IPS-NIHi7 (cell line): ENCODE results near the gene CDH23.
A peak's percentile ranks its signal among the peaks of the same experiment; 100 is the strongest.

Source experiments
- DNase-seq: peaks from one replicate; pipeline ENCODE4 v3.0.0; 2012; ENCODE audit warnings: mixed read lengths; ENCODE audit errors: extremely low spot score

The CDH23 gene

DNA sequence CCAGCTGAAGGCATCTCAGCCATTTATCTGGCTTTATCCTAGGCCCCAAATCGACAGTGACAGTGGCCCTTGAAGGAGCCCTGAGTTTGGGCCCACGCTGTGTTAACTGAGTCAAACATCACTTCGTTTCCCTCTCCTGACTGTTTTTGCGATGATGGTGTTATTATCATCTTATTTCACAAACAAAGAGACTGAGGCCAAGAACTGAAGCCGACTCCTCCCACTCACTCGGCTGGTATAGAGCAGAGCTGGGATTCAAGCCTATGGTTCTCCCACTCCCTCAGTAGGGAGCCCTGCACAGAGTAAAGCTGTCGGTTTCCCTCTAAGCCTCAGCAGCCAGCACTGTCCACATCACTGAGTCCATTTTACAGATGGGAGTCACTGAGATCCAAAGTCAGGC lies 141.0 kb downstream of the CDH23 start:
- no peak for DNase-seq

DNA sequence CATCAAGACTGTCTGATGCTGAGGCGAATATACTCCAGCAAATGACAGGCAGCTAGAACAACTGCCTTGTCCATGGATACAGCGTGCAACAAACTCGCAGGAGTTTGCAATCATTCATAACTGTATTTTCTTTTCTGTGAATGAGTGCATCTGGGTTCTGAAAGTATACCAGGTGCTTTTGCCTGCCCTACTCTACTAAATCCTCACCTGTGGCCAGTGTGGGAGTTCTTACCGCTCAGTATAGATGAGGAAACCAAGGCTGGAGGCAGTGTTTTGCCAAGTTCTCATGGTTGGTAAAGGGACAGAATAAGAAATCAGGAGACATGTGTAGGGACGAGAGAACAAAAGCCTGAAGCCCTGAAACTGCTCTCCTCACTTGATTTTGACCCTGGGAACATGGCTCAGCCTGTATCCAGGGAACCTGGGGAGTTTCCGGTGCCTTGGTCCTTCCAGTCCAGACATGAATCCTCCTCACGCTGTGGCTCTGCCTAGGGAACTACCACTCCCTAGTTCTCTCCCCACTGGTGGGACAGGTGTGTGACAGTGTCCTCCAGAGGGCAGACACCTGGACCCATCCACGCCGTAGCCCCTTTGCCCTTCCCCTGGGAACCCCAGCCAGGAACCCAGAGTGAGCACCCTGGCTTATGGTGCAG lies 142.0 kb downstream of the CDH23 start:
- no peak for DNase-seq

DNA sequence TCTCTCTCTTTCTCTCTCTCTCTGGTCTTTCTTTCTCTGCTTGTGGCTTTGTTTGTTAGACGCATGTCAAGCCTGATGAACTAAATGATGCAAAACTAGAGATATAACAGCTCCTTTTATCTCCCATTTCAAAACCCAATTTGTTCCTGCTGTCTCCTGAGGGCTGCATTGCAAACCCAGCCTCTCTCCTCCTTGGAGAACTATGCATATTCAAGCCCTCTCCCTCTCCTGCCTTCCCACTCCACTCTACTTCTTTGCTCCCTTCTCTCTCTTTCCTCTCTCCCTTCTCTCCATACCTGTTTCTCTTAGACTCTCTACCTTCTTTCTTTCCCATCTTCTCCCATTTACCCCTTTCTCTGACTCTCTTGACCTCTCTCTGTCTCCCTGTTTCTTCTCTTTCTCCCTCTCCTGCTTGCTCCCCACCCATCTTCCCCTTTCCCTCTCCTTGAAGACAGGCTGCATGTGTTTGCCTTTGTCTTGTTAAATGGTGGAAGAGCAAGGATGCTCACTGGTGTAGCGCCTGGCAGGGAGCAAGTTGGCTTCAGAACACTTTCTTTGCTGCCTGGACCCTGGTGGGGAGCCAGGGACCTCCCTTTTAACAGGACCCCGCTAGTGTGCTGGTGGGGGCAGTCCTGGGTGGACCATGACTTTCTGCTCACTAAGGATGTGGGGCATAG lies 142.9 kb downstream of the CDH23 start:
- DNase-seq = no peak

DNA sequence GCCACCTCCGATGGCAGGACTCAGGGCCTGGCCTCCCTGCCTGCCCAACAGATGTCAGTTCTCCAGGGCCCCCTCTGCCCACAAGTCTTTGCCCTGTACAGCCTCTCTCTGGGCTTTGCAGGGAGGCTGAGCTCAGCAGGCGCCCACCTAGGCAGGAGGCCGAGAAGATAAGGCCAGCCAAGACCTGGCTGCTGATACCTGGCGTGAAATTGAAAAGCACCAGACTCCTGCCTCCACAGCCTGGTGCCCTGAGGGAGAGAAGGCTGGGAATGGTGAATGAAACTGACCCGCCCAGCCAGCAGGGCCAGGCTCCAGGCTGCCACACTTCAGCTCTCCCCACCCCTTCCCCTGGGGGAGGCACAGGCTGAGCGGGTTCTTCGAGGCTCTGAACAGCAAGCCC lies 145.8 kb downstream of the CDH23 start:
- DNase-seq = peak; percentile 44

DNA sequence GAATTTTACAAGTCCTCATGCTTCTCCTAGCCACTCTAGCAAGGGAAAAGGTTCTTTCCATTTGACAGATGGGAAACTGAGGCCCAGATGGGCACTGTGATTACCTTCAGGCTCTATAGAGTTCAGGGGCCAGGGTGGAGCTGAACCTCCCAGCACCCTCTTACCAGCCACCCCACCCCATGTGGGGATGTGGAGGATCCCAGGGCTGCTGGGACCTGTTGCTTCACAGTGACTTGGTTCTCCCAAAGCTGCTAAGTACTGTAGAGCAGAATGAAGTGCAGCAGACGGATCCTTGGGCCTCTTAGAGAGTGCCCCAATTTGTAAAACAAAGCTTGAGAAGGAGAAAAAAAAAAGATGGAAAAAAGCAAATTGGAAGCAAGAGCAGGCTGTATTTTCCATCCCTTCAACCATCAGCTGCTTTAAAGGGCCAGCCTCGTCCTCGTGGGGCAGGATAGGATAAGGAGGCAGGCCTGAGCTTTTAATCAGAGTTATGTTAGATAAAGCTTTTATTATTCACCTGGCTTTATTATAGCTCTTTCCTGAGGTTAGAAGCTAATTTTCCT lies 147.0 kb downstream of the CDH23 start:
- no peak for DNase-seq

DNA sequence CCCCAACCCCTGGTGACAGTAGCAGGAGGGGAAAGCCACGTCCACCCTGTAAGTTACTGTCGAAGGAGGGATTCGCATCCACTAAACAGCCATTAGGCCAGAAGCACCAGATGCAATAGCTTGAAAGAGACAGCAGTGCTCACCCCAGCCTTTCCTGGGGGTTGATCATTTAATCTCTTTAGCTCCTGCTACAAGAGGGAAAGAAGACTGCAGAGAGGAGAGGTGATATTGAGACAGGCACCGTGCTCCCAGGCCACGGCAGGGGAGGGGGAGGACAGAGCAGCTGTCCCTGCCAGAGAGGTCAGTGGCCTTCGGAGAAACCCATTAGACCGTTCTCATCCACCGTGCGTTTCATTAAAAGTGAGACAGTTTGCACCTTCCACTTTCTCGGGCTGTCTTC lies 148.3 kb downstream of the CDH23 start:
- no peak for DNase-seq

DNA sequence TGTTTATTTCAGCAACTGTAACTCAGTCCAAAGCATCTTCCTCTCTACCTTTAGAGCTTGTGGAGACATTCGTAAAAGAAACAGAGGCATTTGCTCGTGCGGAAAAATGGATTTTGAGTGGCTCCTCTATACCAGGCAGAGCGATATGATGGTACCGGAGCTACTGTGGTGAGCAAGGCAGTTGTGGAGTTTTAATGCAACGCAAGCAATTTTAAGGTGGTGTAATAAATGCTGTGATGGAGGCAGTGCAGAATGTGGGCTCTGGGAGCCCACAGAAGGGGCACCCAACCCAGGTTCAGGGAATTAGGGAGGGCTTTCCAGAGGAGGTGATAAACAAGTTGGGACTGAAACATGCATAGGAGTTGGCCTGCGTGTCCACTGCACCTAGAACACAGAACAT lies 149.5 kb downstream of the CDH23 start:
- no peak for DNase-seq

DNA sequence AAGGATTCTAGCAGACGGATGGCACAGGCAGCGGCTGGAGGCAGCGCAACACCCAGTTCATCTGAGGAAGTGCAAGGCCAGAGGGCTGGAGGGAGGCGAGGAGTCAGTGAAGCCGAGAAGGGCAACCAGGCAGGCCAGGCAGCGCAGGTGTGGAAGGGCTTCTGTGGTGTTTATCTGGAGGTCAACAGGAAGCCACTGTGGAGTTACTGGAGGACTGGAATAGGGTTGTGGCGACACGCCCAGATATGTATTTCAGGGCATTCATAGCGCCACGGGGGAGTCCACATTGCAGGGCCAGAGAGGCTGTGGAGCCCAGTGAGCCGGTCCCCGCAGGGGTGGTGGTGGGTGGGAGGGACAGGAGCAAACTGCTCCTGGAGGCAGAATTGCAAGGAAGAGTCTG lies 150.6 kb downstream of the CDH23 start:
- DNase-seq = no peak

DNA sequence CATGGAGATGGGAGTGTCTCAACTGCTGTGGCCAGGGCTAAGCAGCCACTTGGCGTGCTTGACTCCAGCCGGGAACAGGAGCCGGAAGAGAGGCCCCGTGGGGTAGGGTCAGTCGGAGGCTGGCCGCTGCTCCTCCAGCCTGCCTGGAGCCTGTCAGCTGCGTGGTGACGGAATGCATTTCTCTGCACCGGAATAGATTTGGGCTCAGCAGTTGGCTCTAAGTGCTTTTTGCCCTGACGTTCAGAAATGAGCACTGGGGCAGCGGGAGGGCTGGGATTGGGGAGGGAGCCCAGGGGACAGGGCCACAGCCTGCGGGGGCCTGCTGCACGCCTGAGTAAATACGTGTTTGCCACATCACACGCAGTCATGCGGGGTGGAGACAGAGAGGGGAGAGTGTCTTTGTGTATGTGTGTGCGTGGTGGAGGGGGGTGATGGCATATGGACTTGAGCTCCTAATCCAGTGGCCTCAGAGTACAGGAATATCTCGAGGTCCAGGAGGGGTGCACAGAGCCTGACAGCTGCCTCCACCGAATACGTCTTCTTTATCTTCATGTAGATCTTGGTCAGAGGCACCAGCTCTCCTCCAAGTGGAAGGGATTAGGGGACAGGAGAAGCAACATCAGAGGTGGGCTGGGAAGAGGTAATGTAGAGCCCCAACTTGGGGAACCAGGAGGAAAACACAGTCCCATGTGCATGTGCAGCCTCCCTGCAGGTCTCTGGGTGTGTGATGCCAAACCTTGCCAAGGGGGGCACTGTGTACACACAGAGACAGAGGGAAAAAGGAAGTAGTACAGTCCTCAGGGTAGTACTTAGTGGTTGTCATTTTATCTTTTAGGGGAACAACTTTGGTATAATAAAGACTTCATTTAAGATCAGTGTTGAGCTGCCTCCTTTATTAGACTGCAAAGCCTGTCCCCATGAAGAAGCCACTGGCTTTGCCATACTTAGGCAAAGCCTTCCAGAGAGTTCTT lies 151.4 kb downstream of the CDH23 start:
- DNase-seq = no peak

DNA sequence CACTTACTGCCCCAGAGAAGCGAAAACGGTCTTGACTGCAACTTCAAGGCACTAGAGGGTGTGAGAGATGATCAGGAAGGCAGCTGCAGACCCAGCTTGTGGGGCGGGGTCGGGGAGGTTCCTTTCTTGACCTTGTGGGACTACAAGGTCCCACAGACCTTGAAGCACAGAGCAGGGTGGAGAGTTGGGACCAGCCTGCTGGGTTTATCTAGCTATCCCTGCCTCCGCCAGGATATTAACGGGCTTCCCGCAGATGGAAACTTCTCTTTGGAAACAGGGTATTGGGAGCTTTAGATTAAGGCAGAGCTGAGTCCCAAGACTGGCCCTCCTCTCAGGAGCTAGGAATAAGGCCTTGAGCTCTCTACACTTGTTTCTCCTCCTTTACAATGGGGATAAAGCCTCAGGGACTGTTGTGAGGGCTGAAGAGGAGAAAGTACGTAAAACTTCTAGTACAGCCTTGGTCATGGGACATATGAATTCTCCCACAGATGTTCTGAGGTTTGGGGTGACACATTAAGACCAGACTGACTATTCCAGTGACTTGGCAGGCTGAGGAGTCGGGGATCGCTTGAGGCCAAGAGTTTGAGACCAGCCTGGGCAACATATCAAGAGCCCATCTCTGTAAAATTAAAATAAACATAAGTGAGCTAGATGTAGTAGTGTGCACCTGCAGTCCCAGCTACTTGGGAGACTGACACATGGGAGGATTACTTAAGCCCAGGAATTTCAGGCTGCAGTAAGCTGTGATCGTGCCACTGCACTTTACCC lies 153.2 kb downstream of the CDH23 start:
- DNase-seq = no peak

DNA sequence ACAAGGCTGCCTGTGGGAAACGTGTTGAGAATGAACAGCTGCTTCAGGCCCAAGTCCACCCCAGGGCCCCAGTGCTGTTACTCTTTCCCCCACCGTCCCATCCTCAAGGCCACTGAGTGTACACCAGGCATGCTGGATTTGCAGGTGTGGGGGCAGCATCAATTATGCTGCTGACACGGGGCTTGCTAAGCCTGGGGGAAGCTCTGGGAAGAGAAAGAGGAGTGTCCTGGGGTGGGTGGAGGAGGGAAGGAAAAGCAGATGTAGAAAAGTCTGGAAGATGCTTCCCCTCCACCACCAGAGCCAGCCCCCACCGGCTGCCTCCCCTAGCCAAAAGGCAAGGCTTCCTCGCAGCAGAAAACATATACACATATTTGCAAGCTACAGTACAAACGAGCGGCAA lies 153.9 kb downstream of the CDH23 start:
- no peak for DNase-seq

DNA sequence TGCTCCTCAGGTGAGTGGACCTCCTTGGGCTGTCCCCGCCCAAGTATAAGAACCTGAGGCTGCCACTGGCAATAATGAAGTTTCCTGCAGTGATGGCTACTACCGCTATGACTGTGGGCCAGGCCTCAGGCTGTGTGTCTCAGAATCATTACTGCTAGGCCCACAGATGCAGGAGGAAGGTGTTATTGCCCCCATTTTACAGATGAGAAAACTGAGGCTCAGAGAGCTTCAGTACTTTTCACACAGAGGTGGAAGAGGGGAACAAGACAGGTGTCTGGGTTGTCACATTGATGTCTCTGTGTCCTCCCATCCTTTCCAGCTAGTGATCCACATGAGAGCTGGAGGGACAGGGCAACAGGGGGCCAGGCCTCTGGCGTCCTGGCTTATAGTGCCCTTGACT lies 155.2 kb downstream of the CDH23 start:
- DNase-seq = no peak

DNA sequence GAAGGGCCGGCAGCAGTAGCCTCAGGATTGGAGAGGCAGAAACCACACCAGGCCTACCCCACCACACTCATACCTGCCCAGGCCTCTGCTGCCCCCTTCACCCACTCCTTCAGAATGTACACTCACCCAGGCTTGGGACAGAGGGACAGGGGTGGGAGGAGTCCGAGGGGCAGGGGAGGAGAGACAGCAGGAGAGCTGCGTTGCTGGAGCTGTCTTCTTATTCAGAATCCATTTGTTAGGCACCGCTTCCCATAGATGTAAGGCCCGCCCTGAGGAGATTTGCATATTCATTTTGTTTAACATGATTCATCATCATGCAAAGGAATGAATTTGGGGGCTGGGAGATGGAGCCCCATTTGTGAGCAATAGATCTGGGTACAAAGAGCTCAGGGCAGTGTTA lies 156.7 kb downstream of the CDH23 start:
- DNase-seq = no peak

DNA sequence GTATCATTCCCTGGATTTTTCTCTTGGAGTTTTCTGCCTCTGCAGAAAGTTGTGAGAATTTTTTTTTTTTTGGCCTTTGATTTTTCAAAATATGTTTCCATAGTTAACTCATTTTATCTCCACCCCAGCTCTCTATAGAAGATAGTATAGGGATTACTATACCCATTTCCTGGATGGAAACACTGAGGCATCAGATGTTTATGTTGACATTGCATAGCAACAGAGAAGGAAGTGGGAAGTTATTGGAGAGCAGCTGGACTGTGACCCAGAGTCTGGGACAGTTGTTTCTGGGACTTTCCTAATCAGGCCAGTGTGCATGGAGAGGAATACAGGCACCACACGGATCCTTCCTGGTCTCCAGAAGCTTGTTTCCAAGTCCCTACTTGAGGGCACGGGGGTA lies 158.0 kb downstream of the CDH23 start:
- no peak for DNase-seq

DNA sequence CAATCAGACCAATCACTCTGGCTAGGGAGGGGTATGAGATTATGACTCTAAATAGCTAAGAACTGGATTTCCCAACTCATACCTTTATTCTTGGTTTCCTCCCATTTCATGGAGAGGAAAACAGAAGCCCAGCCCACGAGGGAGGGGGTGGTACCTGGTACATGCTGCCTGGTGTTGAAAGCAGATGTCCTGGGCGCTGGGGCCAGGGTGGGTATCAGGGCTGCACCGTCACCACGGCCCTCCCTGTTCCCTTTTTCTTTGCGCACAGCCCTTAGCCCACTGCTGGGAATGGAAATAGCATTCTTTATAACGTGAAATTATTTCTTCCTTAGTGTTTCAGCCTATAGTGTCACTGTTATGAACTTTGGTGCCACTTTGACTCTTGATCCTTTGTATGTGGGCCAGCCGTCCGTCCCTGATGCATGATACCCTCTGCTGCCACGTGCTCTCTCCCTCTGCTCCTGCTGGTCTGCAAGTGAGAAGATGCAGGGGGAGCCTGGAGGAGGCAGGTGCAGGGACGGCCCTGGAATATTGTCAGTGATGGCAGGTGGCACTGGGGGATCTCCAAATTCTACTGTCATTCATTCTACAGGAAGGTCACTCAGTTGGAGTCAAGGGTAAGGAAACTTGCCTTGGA lies 158.5 kb downstream of the CDH23 start:
- no peak for DNase-seq

DNA sequence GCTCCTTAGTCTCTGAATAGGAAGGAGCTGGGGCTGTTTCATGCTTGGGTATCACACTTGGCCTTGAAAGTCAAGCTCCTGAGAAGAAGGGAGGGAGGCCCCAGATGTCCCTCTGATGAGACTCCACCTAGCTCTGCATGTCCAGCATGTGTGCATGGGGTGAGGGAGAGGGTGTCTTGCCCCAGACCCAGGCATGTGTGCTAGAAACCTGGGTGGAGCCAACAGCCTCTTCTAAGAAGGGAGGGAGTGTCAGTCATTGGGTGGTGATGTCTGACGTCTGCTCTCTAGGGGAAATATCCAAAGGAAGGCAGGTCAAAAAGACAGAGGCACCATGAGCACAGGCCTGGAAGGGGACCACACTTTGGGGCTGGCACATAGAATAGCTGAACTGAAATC lies 159.0 kb downstream of the CDH23 start:
- DNase-seq = no peak

DNA sequence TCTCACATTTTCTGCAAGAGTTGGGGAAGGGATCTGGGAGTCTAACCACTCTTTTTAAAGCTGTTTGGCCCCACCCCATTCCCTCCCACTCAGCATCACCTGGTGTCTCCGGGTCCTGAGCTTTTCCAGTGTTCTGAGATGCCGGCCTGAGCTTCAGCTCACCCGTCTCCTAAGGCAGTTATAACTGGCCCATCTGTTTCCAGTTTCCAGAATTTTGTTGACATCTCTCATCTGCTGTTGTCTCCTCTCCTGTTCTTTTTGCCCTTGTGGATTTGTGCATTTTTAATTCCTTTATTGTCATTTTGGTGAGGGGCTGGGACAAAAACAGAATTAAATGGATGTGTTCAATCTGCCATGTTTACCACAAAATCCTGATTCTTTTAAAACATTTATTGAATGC lies 162.3 kb downstream of the CDH23 start:
- no peak for DNase-seq

DNA sequence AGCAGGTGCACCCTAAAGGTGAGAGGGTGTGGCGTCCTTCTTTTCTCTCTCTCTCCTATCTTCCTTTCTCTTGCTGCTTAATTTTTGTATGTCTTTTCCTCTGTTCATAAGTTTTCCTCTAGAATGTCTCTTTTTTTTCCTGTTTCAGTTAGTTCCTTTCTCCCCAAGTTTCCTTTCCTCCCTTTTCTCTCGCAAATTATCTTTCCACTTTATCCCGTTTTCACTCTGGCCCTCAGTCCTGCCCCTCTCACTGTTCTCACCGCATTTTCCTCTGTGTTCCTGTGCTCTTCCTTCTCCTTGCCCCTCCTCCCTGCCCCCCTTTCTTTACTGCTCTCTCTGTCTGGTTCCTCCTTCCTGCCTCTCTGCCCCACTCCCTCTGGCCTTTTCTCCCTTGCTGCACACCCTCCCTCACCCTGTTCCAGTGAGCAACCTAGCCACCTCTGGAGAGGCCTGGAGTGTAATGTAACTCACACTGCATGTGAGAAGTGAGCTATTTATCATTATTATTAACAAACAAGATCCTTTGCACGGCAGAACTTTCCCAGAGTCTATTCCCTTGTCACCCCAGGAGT lies 164.4 kb downstream of the CDH23 start:
- DNase-seq = no peak

DNA sequence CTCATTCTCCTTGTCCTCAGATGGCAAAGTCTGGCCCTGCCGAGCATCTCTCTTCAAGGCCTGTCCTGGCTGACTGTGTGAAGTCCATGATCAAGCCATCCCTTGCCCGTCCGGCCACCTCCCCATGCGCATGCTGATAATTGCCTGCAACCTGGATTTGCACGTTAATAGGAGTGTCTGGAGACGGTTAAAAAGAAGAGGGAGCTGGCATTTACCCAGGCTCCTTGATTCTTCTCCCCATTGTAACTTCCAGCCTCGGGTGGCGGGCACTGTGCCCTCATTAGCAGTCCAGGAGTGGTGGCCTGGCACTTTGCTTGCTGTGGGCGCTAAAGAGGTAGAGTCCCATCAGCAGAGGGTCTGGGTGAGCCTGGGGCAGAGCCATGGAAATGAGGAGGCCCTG lies 165.5 kb downstream of the CDH23 start:
- no peak for DNase-seq

DNA sequence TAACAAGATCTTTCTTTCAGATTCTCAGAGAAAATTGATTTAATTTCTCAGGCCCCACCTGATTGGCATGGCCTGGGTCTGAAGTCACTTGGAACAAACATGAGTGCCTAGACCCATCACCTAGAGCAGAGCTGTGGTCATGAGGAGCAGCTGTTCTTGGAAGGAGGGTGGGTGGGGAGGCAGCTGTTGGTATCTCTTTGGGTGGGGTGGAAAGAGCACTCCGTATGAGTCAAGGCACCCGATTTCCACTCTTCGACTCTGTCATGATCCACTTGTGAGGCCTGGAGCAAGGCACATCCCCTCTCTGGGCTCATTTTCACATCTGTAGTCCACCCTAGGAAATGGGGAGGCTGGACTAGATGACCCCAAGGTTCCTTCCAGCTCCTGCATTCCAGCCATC lies 166.2 kb downstream of the CDH23 start:
- no peak for DNase-seq
